ENCODE measurements around the gene MEGF10.

MEGF10 gene

GRCh38 chr5:127298656-127299055 lies 8.1 kb downstream of the MEGF10 start:
- DNase-seq (ENCODE audit: low spot score): no peak
- in situ Hi-C loops (cut with MboI; ENCODE audit: low pct_unique_long_range_greater_than_20kb, low sequenced_read_pairs, unreplicated experiment): no loop called here
- TF ChIP-seq, protein P1, sequence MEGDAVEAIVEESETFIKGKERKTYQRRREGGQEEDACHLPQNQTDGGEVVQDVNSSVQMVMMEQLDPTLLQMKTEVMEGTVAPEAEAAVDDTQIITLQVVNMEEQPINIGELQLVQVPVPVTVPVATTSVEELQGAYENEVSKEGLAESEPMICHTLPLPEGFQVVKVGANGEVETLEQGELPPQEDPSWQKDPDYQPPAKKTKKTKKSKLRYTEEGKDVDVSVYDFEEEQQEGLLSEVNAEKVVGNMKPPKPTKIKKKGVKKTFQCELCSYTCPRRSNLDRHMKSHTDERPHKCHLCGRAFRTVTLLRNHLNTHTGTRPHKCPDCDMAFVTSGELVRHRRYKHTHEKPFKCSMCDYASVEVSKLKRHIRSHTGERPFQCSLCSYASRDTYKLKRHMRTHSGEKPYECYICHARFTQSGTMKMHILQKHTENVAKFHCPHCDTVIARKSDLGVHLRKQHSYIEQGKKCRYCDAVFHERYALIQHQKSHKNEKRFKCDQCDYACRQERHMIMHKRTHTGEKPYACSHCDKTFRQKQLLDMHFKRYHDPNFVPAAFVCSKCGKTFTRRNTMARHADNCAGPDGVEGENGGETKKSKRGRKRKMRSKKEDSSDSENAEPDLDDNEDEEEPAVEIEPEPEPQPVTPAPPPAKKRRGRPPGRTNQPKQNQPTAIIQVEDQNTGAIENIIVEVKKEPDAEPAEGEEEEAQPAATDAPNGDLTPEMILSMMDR (IDR thresholded peaks at IDR 0.05; ENCODE audit: extremely low read depth, insufficient read depth, missing control alignments): no peak

DNA sequence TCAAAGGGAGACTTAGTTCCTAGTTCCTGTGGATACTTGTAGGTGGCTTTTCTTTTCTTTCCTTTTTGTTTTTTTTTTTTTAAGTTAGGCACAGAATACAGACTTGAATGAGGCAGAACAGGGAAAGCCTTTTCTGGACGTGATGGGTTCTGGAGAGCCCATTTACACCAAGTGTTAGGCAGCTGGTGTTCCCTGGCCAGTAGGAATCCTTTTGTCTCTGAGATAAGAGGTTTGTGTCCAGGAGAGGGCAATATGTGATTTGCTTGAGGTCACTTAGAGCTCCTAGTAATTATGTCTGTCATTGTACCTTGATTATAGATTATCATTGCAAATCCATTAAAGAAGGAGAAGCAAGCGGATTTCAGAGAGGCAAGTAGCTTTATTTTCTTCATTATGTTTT lies 9.1 kb downstream of the MEGF10 start:
- TF ChIP-seq, protein P1 (IDR thresholded peaks at IDR 0.05; ENCODE audit: extremely low read depth, insufficient read depth, missing control alignments): no peak
- no peak for DNase-seq (ENCODE audit: low spot score)
- in situ Hi-C loops (cut with MboI; ENCODE audit: low pct_unique_long_range_greater_than_20kb, low sequenced_read_pairs, unreplicated experiment): loop anchor here (25.0 kb wide), 2 partner anchors 437 to 637 kb away; no protein-coding TSS in a partner anchor

DNA sequence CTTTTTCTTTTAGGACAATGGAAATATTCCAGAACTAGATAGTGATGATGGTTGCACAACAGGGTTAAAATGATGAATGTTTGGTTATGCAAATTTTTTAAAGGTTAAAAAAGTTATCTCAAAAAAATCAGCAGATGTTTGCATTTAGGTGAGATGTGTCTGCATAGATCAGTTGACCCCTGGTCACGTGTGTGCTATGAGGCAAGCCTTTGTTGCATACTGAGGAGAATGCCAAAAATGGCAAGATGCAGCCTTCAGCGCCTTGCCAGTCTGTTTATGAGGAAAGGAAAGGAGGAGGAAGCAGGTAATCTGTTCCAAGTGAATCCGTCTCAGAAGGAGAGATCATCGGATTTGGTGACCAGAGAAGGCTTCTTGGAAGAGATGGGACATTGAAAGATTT lies 11.9 kb downstream of the MEGF10 start:
- in situ Hi-C loops (cut with MboI; ENCODE audit: low pct_unique_long_range_greater_than_20kb, low sequenced_read_pairs, unreplicated experiment): loop anchor here (25.0 kb wide), 2 partner anchors 440 to 640 kb away; no protein-coding TSS in a partner anchor
- no peak for DNase-seq (ENCODE audit: low spot score)

GRCh38 chr5:127303404-127303803 lies 12.8 kb downstream of the MEGF10 start:
- no peak for DNase-seq (ENCODE audit: low spot score)
- TF ChIP-seq, protein P1 (IDR thresholded peaks at IDR 0.05; ENCODE audit: extremely low read depth, insufficient read depth, missing control alignments): no peak
- in situ Hi-C loops (cut with MboI; ENCODE audit: low pct_unique_long_range_greater_than_20kb, low sequenced_read_pairs, unreplicated experiment): loop anchor here (25.0 kb wide), 2 partner anchors 441 to 641 kb away; no protein-coding TSS in a partner anchor

More for the DNA sequence above, 11.9 kb downstream of the MEGF10 start:
- TF ChIP-seq, protein P1 (IDR thresholded peaks at IDR 0.05; ENCODE audit: extremely low read depth, insufficient read depth, missing control alignments): no peak

DNA sequence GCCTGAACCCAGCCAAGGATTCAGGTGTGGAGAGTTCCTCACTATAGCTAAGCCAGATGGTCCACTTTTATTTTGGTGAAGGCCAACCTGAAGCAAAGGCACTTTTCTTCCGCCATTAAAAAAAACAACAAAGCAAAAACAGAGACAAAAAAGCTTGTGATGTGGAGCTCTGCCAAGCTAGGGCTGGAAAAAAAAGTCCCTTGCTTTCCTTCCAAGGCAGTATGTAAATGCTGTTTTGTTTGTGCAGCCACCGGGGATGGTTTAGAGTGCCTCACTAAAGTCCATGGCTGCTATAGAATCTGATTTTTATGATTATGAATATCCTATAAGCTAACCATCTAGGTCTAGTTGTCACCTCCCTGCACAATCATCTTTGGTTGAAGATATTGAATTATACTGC lies 14.9 kb downstream of the MEGF10 start:
- in situ Hi-C loops (cut with MboI; ENCODE audit: low pct_unique_long_range_greater_than_20kb, low sequenced_read_pairs, unreplicated experiment): loop anchor here (25.0 kb wide), 2 partner anchors 443 to 643 kb away; no protein-coding TSS in a partner anchor
- no peak for DNase-seq (ENCODE audit: low spot score)
- TF ChIP-seq, protein P1 (IDR thresholded peaks at IDR 0.05; ENCODE audit: extremely low read depth, insufficient read depth, missing control alignments): no peak

GRCh38 chr5:127306036-127306435 lies 15.4 kb downstream of the MEGF10 start:
- TF ChIP-seq, protein P1 (IDR thresholded peaks at IDR 0.05; ENCODE audit: extremely low read depth, insufficient read depth, missing control alignments): no peak
- DNase-seq (ENCODE audit: low spot score): no peak
- in situ Hi-C loops (cut with MboI; ENCODE audit: low pct_unique_long_range_greater_than_20kb, low sequenced_read_pairs, unreplicated experiment): loop anchor here (25.0 kb wide), 2 partner anchors 444 to 644 kb away; no protein-coding TSS in a partner anchor
